Stimulated activated memory B cell treated with anti-CD40 and anti-IgM and Interleukin-4, amounts not matched to agents 10 μg/mL and 1 μg/mL and 100 μg/mL, for 72 hours (primary cell): Measurements from ENCODE around the gene ADCY3.
"Not testable (repeated sequence)": the region's sequence is repeated elsewhere in the genome, so short reads cannot be mapped to it uniquely, and the experiment has no call there.

ENCODE experiments used
- ATAC-seq: fragments of 150-1000 bp; cut with Tn5 transposase; 2 replicates; pipeline ENCODE4 v1.10.0; 2021
- H3K27ac Mint-ChIP-seq: one replicate; pipeline ENCODE4 v1.8.0; 2022; ENCODE audit warnings: mild to moderate bottlenecking, mixed read lengths
- H3K27me3 Mint-ChIP-seq: one replicate; pipeline ENCODE4 v1.8.0; 2022; ENCODE audit warnings: mixed read lengths
- H3K36me3 Mint-ChIP-seq: one replicate; pipeline ENCODE4 v1.8.0; 2022; ENCODE audit warnings: mixed read lengths
- H3K4me1 Mint-ChIP-seq: one replicate; pipeline ENCODE4 v1.8.0; 2022; ENCODE audit warnings: mixed read lengths
- H3K4me3 Mint-ChIP-seq: one replicate; pipeline ENCODE4 v1.8.0; 2022; ENCODE audit warnings: mild to moderate bottlenecking, moderate library complexity, mixed read lengths
- H3K9me3 Mint-ChIP-seq: one replicate; pipeline ENCODE4 v1.8.0; 2022; ENCODE audit warnings: mixed read lengths

Gene ADCY3

DNA sequence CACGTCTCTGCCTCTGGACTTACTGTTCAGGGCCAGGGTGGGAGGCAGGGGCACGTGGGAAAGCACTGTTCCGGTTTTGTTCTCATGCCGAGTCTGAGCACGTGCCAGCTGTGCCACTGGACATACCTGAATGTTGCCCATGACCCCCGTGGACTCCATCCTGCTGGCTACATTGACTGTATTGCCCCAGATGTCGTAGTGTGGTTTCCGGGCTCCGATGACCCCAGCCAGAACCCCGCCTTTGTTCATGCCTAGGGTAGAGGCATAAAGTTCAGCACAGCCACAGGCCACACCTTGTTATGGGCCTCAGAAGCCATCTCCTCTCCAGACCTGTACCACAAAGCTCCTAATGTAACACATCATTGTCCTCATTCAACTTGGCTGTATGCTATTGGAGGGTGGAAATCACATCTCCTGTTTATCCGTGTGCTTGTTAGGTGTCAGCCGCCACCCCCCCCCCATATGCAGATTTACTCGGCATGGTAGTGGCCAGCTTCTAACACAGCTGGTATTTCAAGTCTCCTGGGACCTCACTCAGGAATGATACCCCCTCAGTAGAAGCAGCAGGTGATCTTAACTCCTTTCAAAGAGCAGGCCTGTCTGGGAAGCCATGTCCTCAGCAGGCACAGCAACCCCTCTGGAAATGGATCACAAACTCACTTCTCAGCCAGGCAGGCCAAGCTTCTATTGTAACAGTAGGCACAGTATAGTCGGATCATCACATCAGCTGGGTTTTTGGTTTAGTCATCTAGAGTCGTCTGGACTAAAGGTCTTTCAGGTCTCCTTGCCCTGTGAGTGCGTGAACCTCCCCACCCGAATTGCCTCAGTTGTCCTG, 99.2 kb downstream of the ADCY3 start:
- no peak overlapping the region for H3K4me3 Mint-ChIP-seq
- H3K27ac Mint-ChIP-seq, result no peak overlapping the region
- ATAC-seq, result no peak
- H3K4me1 Mint-ChIP-seq, result peaks cover 7% of the 10 kb centered on the region
- H3K27me3 Mint-ChIP-seq, result no peaks in the 10 kb centered on the region
- H3K36me3 Mint-ChIP-seq, result peaks cover 72% of the 10 kb centered on the region
- no peaks in the 10 kb centered on the region for H3K9me3 Mint-ChIP-seq

DNA sequence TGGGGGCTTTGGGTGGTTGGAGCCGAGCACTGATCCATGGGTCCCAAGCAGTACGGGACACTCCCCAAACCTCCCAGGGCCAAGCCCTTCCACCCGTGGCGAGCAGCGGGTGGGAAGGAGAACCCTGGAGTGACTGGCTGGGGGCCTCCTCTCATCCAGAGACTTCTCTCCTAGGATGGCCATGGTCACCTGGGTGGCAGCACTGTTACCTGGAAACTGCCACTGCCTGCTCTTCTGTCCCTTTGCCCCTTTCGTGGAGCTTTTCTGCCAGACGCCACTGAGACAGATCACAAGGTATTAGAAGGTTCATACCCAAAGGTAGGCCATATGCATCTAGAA, 99.9 kb downstream of the ADCY3 start:
- peak overlapping the region; percentile 30 for H3K27ac Mint-ChIP-seq
- no peaks in the 10 kb centered on the region for H3K27me3 Mint-ChIP-seq
- no peak for ATAC-seq
- H3K4me3 Mint-ChIP-seq, result no peak overlapping the region
- H3K4me1 Mint-ChIP-seq, result no peaks in the 10 kb centered on the region
- peaks cover 71% of the 10 kb centered on the region for H3K36me3 Mint-ChIP-seq
- H3K9me3 Mint-ChIP-seq, result no peaks in the 10 kb centered on the region

DNA sequence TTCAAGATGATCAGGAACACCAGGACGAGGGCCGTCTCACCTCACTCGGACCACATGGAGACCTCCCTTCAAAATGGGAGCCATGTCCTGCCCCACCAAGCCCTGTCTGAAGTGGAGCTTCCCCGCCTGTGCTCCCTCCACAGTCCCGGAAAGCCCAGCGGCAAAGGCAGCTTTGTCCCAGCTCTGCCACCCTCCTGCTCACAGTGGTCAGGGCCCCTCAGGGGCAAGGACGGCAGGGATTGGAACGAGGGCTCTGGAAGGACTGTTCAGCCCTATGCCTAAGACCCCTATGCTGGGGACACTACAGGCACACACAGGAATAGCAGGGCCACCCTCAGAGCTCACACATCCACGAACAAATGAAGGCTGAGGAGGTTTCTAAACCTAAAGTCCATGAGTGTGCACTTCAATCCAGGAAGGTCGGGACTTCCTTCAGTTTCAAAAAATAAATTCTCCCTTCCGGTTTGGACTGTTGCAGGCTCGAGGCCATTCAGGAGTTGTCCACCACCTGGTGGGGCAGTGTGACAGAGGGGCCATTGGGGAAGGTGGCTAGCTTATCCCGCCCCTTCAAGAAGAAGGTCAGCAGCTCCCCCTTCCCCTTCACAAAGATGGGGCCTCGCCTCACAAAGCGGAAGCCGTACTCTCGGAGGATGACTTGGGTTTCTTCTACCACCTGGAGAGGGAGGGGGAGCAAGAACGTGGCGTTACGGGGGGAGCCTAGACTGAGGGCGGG, 100.4 kb downstream of the ADCY3 start:
- no peak for ATAC-seq
- no peaks in the 10 kb centered on the region for H3K4me1 Mint-ChIP-seq
- H3K36me3 Mint-ChIP-seq, result peaks cover 71% of the 10 kb centered on the region
- H3K27ac Mint-ChIP-seq, result peak overlapping the region; percentile 30
- no peaks in the 10 kb centered on the region for H3K27me3 Mint-ChIP-seq
- no peak overlapping the region for H3K4me3 Mint-ChIP-seq
- no peaks in the 10 kb centered on the region for H3K9me3 Mint-ChIP-seq

DNA sequence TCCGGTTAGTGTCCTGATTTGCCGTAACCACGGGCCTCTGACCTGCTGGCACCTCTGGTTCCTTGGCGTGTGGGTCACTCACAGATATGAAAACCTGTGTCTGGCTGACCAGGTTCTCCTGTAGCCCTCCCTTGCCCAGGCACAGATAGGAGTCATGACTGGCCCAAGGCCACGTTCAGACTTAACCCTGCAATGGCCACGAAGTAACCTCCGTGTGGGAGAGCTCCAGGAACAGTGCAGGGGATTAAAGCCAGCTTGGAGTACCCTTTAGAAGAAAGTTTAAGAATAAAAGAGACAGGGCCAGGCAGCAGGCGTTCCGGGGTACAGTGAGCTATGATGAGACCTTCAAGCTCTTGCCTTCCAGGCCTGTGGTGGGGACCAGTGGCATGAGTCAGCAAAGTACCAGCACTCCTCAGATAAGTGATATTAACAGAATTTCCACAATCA, 101.3 kb downstream of the ADCY3 start:
- no peak for ATAC-seq
- H3K27me3 Mint-ChIP-seq, result no peaks in the 10 kb centered on the region
- peak overlapping the region; percentile 57 for H3K27ac Mint-ChIP-seq
- H3K36me3 Mint-ChIP-seq, result peaks cover 71% of the 10 kb centered on the region
- no peak overlapping the region for H3K4me3 Mint-ChIP-seq
- H3K4me1 Mint-ChIP-seq, result no peaks in the 10 kb centered on the region
- H3K9me3 Mint-ChIP-seq, result no peaks in the 10 kb centered on the region

DNA sequence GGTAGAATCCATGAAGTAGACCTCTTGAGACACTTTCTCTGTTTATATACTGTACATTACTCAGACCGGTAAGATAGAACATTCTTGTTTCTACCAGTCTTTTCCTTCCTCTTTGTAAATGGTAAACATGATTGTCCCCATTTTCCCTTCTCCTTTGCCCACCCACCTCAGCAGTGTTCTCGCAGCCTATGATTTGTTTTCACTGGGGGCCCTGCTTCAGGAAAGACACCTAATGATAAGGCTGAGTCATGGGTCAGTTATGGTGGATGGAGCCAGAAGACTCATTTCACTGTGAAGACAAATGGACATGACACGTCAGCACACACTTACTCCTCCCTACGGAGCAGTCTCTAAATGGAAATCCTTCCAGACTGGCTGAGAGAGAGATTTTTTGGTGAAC, 103.2 kb downstream of the ADCY3 start:
- Mint-ChIP-seq H3K9me3 (no peaks in the 10 kb centered on the region), H3K27me3 (no peaks in the 10 kb centered on the region), H3K4me3 (no peak overlapping the region), H3K36me3 (peaks cover 55% of the 10 kb centered on the region), H3K4me1 (no peaks in the 10 kb centered on the region), H3K27ac (no peak overlapping the region)
- ATAC-seq, result no peak

DNA sequence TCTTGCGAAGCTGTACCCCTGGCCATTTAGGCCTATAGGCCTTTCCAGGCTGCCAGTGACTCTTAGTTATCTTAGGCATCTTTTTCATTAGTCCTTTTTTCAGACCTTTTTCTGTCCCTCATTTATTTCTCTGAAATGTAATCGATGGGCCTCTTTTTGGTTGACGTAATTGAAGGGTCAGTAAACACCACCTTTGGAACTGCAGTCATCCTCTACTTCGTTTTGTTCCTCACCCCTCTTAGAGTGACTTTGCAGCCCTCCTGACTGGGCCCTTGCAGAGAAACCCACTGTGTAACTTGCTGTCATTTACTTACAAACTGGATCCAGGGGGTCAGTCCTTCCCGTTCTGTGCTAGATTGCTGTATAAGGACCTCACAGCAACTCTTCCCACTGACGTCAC, 103.6 kb downstream of the ADCY3 start:
- ATAC-seq, result no peak
- peaks cover 50% of the 10 kb centered on the region for H3K36me3 Mint-ChIP-seq
- no peak overlapping the region for H3K4me3 Mint-ChIP-seq
- H3K27me3 Mint-ChIP-seq, result no peaks in the 10 kb centered on the region
- H3K9me3 Mint-ChIP-seq, result no peaks in the 10 kb centered on the region
- no peak overlapping the region for H3K27ac Mint-ChIP-seq
- H3K4me1 Mint-ChIP-seq, result no peaks in the 10 kb centered on the region

DNA sequence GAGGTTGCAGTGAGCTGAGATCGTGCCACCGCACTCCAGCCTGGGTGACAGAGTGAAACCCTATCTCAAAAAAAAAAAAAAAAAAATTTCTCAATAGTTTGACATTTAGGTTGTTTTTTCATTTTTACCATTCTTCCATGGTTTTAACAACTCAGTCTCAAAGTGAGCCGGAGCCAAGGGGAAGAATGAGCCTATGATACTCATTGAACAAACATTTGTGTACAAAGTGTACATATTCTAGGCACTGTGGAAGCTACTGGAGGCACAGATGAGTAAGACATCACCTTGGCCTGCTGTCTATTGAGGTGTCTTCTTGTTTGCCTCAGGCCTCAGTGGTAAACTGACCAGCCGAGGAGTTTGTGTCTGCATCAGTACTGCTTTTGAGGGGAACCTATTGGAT, 104.9 kb downstream of the ADCY3 start:
- Mint-ChIP-seq H3K36me3 (peaks cover 41% of the 10 kb centered on the region), H3K27ac (no peak overlapping the region), H3K4me1 (no peaks in the 10 kb centered on the region), H3K9me3 (no peaks in the 10 kb centered on the region), H3K27me3 (no peaks in the 10 kb centered on the region), H3K4me3 (no peak overlapping the region)
- no peak for ATAC-seq

DNA sequence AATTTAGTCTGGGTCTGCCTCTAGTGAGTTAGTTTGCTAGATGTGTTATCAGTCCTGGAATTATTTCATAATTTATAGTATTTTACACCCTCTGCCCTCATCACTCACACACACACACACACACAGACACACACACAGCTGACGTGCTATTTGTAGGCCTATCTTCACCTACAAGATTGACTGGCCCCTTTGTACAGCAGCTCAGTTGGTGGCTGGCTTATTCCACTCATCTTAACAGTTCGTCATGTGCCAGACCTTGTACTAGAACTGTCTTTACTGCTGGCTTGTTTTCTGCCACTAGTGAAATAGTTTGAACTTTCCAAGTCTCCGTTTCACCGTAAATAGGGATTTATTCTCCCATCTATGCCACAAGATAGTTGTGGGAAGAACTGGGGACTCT, 105.5 kb downstream of the ADCY3 start:
- H3K27ac Mint-ChIP-seq, result no peak overlapping the region
- ATAC-seq, result no peak
- H3K9me3 Mint-ChIP-seq, result no peaks in the 10 kb centered on the region
- no peak overlapping the region for H3K4me3 Mint-ChIP-seq
- no peaks in the 10 kb centered on the region for H3K27me3 Mint-ChIP-seq
- no peaks in the 10 kb centered on the region for H3K4me1 Mint-ChIP-seq
- H3K36me3 Mint-ChIP-seq, result peaks cover 36% of the 10 kb centered on the region

DNA sequence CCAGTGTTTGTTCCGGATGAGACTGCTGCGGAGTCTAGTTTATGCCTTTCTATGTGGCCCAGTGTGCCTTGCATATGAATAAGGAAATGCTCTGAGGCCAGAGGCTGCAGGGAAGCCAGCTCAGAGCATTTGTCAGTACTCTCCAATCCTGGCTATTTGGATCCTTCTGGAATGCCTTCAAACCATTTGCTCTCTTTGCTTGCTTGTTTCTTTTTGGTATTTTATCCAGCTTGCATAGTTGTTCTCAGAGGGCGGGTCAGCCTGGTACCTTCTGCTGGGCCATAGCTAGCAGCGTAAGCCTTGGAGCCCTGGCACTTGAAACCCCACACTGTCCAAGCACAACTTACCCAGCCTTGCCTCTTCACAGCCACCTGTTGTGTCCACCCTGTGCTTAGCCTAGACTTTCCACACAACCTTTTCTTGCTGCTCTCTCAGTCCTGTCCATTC, 106.3 kb downstream of the ADCY3 start:
- no peaks in the 10 kb centered on the region for H3K4me1 Mint-ChIP-seq
- no peaks in the 10 kb centered on the region for H3K27me3 Mint-ChIP-seq
- H3K27ac Mint-ChIP-seq, result no peak overlapping the region
- H3K4me3 Mint-ChIP-seq, result no peak overlapping the region
- H3K36me3 Mint-ChIP-seq, result peaks cover 36% of the 10 kb centered on the region
- no peaks in the 10 kb centered on the region for H3K9me3 Mint-ChIP-seq
- no peak for ATAC-seq

DNA sequence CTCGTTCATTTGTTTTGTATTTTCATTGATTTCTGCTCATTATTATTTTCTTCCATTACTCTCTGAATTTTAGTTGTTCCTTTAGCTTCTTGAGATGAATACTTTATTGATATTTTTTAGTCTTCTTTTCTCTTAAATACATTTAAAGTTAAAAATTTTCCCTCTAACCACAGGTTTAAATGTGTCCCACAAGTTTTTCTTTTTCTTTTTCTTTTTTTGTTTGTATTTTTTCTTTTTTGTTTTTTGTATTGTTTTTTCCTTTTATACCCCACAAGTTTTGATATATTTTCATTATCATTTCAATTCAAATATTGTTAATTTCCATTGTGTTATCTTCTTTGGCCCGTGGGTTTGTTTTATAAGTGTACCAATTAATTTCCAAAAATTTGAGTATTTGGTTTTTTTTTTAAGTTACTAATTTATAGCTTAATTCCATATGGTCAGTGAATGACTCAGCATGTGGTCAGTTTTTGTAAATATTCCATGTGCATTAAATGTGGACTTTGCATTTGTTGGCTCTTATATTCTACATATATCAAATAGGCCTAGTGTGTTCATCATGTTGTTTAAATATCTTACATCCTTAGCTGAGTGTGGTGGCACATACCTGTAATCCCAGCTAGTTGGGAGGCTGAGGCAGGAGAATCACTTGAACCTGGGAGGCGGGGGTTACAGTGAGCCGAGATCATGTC, 110.6 kb downstream of the ADCY3 start:
- no peak overlapping the region for H3K27ac Mint-ChIP-seq
- peaks cover 36% of the 10 kb centered on the region for H3K36me3 Mint-ChIP-seq

DNA sequence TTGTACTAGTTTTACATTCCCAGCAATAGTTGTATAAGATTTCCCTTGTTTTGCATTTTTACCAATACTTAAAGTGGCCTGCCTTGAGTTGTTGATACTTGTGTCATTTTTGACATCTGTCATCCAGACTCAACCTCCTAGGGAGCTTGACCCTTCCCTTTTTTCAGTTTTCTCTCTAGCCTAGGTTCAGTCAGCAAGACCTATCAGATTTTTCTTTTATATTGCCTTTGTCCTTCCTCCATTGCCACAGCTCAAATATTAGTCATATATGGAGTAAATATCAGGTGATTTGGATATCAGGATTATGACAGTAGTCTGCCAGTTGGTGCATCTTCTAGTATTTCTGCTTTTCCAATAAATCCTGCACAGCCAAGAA, 113.4 kb downstream of the ADCY3 start:
- peaks cover 8% of the 10 kb centered on the region for H3K9me3 Mint-ChIP-seq
- no peak overlapping the region for H3K4me3 Mint-ChIP-seq
- peaks cover 54% of the 10 kb centered on the region for H3K36me3 Mint-ChIP-seq
- ATAC-seq, result no peak
- H3K27me3 Mint-ChIP-seq, result no peaks in the 10 kb centered on the region
- no peak overlapping the region for H3K27ac Mint-ChIP-seq
- no peaks in the 10 kb centered on the region for H3K4me1 Mint-ChIP-seq

More for the DNA sequence above, 110.6 kb downstream of the ADCY3 start:
- Mint-ChIP-seq H3K9me3 (peaks cover 6% of the 10 kb centered on the region), H3K27me3 (no peaks in the 10 kb centered on the region), H3K4me3 (no peak overlapping the region), H3K4me1 (no peaks in the 10 kb centered on the region)
- ATAC-seq, result no peak

DNA sequence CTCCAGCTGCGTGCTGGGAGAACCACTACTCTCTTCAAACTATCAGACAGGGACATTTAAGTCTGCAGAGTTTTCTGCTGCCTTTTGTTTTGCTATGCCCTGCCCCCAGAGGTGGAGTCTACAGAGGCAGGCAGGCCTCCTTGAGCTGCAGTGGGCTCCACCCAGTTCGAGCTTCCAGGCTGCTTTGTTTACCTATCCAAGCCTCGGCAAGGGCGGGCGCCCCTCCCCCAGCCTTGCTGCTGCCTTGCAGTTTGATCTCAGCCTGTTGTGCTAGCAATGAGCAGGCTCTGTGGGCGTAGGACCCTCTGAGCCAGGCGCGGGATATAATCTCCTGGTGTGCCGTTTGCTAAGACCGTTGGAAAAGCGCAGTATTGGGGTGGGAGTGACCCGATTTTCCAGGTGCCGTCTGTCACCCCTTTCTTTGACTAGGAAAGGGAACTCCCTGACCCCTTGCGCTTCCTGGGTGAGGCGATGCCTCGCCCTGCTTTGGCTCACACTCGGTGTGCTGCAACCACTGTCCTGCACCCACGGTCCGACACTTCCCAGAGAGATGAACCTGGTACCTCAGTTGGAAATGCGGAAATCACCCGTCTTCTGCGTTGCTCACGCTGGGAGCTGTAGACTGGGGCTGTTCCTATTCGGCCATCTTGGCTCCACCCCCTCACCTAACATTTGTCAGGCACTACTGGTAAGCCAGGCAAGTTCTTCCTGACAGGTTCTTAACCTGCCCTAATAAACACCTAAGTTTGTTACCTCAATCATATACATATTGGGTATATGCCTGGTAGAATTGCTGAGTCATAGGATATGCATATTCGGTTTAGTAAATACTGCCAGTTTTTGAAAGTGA, 114.0 kb downstream of the ADCY3 start:
- H3K27me3 Mint-ChIP-seq, H3K4me1 Mint-ChIP-seq, H3K27ac Mint-ChIP-seq, ATAC-seq, H3K4me3 Mint-ChIP-seq, H3K9me3 Mint-ChIP-seq: not testable (repeated sequence)
- peaks cover 57% of the 10 kb centered on the region for H3K36me3 Mint-ChIP-seq

DNA sequence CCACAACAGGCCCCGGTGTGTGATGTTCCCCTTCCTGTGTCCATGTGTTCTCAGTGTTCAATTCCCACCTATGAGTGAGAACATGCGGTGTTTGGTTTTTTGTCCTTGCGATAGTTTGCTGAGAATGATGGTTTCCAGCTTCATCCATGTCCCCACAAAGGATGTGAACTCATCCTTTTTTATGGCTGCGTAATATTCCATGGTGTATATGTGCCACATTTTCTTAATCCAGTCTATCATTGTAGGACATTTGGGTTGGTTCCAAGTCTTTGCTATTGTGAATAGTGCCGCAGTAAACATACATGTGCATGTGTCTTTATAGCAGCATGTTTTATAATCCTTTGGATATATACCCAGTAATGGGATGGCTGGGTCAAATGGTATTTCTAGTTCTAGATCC, 119.5 kb downstream of the ADCY3 start:
- H3K27ac Mint-ChIP-seq, H3K4me3 Mint-ChIP-seq, H3K4me1 Mint-ChIP-seq, H3K9me3 Mint-ChIP-seq, H3K27me3 Mint-ChIP-seq, ATAC-seq: not testable (repeated sequence)
- H3K36me3 Mint-ChIP-seq, result peaks cover 72% of the 10 kb centered on the region

DNA sequence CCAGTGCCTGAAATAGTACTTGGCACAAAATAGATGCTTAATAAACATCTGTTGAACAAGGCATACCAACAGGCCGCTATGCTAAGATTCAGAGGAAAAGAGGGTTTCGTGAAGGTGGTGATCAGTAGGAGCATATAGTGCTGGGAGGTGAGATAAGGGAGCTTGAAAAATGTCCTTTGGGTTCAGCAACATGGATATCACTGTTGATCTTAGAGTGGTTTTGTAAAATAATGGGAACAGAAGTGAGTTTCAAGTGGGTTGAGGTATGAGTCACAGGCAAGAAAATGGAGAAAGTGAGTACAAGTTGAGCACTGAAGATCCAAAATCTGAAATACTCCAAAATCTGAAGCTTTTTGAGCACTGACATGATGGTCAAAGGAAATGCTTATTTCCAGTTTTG, 122.4 kb downstream of the ADCY3 start:
- Mint-ChIP-seq H3K4me1 (peaks cover 10% of the 10 kb centered on the region), H3K27ac (no peak overlapping the region), H3K4me3 (no peak overlapping the region), H3K9me3 (peaks cover 2% of the 10 kb centered on the region), H3K36me3 (peaks cover 48% of the 10 kb centered on the region), H3K27me3 (no peaks in the 10 kb centered on the region)
- ATAC-seq, result no peak
